K562 (cell line): Measurements from ENCODE around the gene ASIC1. TPM values are rescaled to one million over a fixed set of nuclear protein-coding genes. Genes with fewer than 3 reads are reported as not detected.
A peak's percentile ranks its signal among the peaks of the same experiment; 100 is the strongest.

Experiments used
- CGGBP1 ChIP-seq: fragments of 250-450 bp; sonication (Bioruptor Pico); IDR thresholded peaks from 2 replicates; pipeline ENCODE4 v1.9.0; 2021; ENCODE audit warnings: mild to moderate bottlenecking
- CHCHD3 ChIP-seq: fragments of 250-450 bp; sonication (Bioruptor Pico); IDR thresholded peaks from 2 replicates; pipeline ENCODE4 v2.1.2; 2022; ENCODE audit warnings: mild to moderate bottlenecking
- E2F3 ChIP-seq: fragments of 250-450 bp; sonication (Bioruptor Pico); IDR thresholded peaks from 2 replicates; pipeline ENCODE4 v1.4.0; 2020; ENCODE audit warnings: mild to moderate bottlenecking
- EGR1 ChIP-seq: fragments of 450-650 bp; conservative IDR thresholded peaks from 2 replicates; pipeline ENCODE4 v1.6.1; 2017; ENCODE audit warnings: mild to moderate bottlenecking
- FOXA3 ChIP-seq, 2 experiments: fragments of 450-650 bp in 1 of 2; sonication (generic) in 1 of 2; formaldehyde crosslinking; IDR thresholded peaks in 1 of 2; conservative IDR thresholded peaks in 1 of 2; 2 replicates each; pipeline versions ENCODE4 v1.4.0 to v1.8.0; 2020 to 2022; ENCODE audit warnings: mild to moderate bottlenecking in 2 of 2, missing genetic modification reagents in 1 of 2
- NELFE ChIP-seq: IDR thresholded peaks from 2 replicates; pipeline ENCODE4 v1.6.1; 2011; ENCODE audit warnings: mild to moderate bottlenecking; ENCODE audit not compliant: insufficient read depth, insufficient read length
- PHF20 ChIP-seq: fragments of 450-650 bp; IDR thresholded peaks from 2 replicates; pipeline ENCODE4 v1.6.1; 2018; ENCODE audit not compliant: partially characterized antibody
- PKNOX1 ChIP-seq: fragments of 450-650 bp; IDR thresholded peaks from 2 replicates; pipeline ENCODE4 v1.6.1; 2016
- PURB ChIP-seq: sonication (generic); formaldehyde crosslinking; IDR thresholded peaks from 2 replicates; pipeline ENCODE4 v1.9.0; 2021; ENCODE audit warnings: low read depth, mild to moderate bottlenecking, missing genetic modification reagents
- RBFOX2 ChIP-seq: fragments of 200-400 bp; formaldehyde crosslinking; IDR thresholded peaks from 2 replicates; pipeline ENCODE4 v1.6.1; 2017; ENCODE audit warnings: low read depth, mild to moderate bottlenecking, low read length, moderate library complexity
- STAT5A ChIP-seq: IDR thresholded peaks from 2 replicates; pipeline ENCODE4 v1.6.1; 2012; ENCODE audit warnings: low read length, inconsistent platforms, borderline replicate concordance
- ZBTB12 ChIP-seq: fragments of 250-450 bp; sonication (Bioruptor Pico); IDR thresholded peaks from 2 replicates; pipeline ENCODE4 v1.4.0; 2020
- ZBTB40 ChIP-seq, 2 experiments: fragments of 450-650 bp in 1 of 2; sonication (generic) in 1 of 2; formaldehyde crosslinking in 1 of 2; IDR thresholded peaks; 2 replicates each; pipeline versions ENCODE4 v1.7.1 to v1.9.0; 2016 to 2022; ENCODE audit warnings: inconsistent platforms in 1 of 2, mild to moderate bottlenecking in 1 of 2, missing genetic modification reagents in 1 of 2
- ZBTB8A ChIP-seq: fragments of 450-650 bp; IDR thresholded peaks from 2 replicates; pipeline ENCODE4 v1.6.1; 2018; ENCODE audit warnings: mild to moderate bottlenecking, moderate library complexity; ENCODE audit not compliant: partially characterized antibody
- ZC3H11A ChIP-seq: IDR thresholded peaks from 2 replicates; pipeline ENCODE4 v1.6.1; 2012; ENCODE audit warnings: low read depth, low read length, improper control_type of control experiment
- polyA plus RNA-seq, 8 experiments: library from polyadenylated mRNA; depleted of rRNA in 4 of 8; stranded (reverse) in 5 of 8; unstranded in 3 of 8; fragments of >200 nt; fragmentation: Nextera tagmentation in 2 of 8; fragmentation: Illumina TruSeq in 1 of 8; extraction: Ambion mirVana in 2 of 8; extraction: Trizol in 1 of 8; gene quantifications; 2 replicates each; pipeline versions ENCODE4 v1.2.1 to v1.2.3, GENCODE V29; 2011 to 2014; ENCODE audit warnings: inconsistent platforms in 1 of 8, missing spikeins in 1 of 8
- total RNA-seq, 7 experiments: library from RNA; depleted of rRNA in 6 of 7; stranded (reverse); fragments of >200 nt in 6 of 7; fragmentation: Illumina TruSeq in 2 of 7; extraction: Trizol in 2 of 7; gene quantifications; 2 replicates each; pipeline versions ENCODE4 v1.2.1 to v1.2.3, GENCODE V29; 2011 to 2021; ENCODE audit warnings: low replicate concordance in 1 of 7

The ASIC1 gene
- total and polyA plus RNA-seq, 9 of the 15 experiments (the other 6 are each of a cell fraction or from before 2014, with no cell fraction given) = 0.01 to 1.7 (median 0.45) TPM

GRCh38 chr12:50111693-50112455, 54.5 kb downstream of the ASIC1 start, which contains the start of gene COX14 (continued):
- TF ChIP-seq FOXA3 (CRISPR knock-in tag; conservative IDR thresholded peaks at IDR 0.05 in 1 of 2, IDR thresholded peaks at IDR 0.05 in 1 of 2) = peak in 1 of 2 experiments; percentile 76; a peak in 1 of 4 replicates
- no peak for TF ChIP-seq ZC3H11A
- TF ChIP-seq ZBTB12 (CRISPR knock-in tag) = peak; percentile 92
- peak; percentile 57 for TF ChIP-seq PHF20
- no peak for TF ChIP-seq EGR1
- TF ChIP-seq RBFOX2 = peak; percentile 93
- TF ChIP-seq NELFE = no peak
- 0 out of 2 replicates have a peak, but pooled peaks have one; percentile 15 for TF ChIP-seq E2F3 (CRISPR knock-in tag)
- peak; percentile 98 for TF ChIP-seq PKNOX1
- no peak for TF ChIP-seq ZBTB8A
- no peak for TF ChIP-seq PURB (CRISPR knock-in tag)
- TF ChIP-seq STAT5A = no peak
- TF ChIP-seq ZBTB40 (IDR thresholded peaks at IDR 0.05) = peak; percentile 94
- TF ChIP-seq ZBTB40 (CRISPR knock-in tag; IDR thresholded peaks at IDR 0.05) = no peak
- no peak for TF ChIP-seq CHCHD3 (CRISPR knock-in tag)
- TF ChIP-seq CGGBP1 (CRISPR knock-in tag) = no peak
